Measurements from ENCODE around the gene TPRN.
A peak's percentile ranks its signal among the peaks of the same experiment; 100 is the strongest.

TPRN gene

GRCh38 chr9:137225699-137226331 lies 25.3 kb upstream of the TPRN start:
- no peak for TF ChIP-seq CTCF (IDR thresholded peaks at IDR 0.05; ENCODE audit: insufficient read depth, low read depth, low read length, missing control alignments)
- peak; percentile 20 for DNase-seq (ENCODE audit: low read depth)
- H3K4me3 ChIP-seq (ENCODE audit: low read length): peak overlapping the region; percentile 46

GRCh38 chr9:137224830-137225694 lies 24.5 kb upstream of the TPRN start, which contains the start of gene CYSRT1:
Gene CYSRT1 (plus strand): TSS chr9:137225174. CDS start chr9:137225622, 448 bp downstream.
- TF ChIP-seq CTCF (IDR thresholded peaks at IDR 0.05; ENCODE audit: insufficient read depth, low read depth, low read length, missing control alignments): no peak
- peak within 1 kb of the TSS; percentile 64 for H3K4me3 ChIP-seq (ENCODE audit: low read length)
- peak; percentile 34 for DNase-seq (ENCODE audit: low read depth)

GRCh38 chr9:137223078-137223970 lies 22.8 kb upstream of the TPRN start:
- peak overlapping the region; percentile 64 for H3K4me3 ChIP-seq (ENCODE audit: low read length)
- no peak for TF ChIP-seq CTCF (IDR thresholded peaks at IDR 0.05; ENCODE audit: insufficient read depth, low read depth, low read length, missing control alignments)
- peak; percentile 98 for DNase-seq (ENCODE audit: low read depth)

- no peak for TF ChIP-seq CTCF (IDR thresholded peaks at IDR 0.05; ENCODE audit: insufficient read depth, low read depth, low read length, missing control alignments)
- DNase-seq (ENCODE audit: low read depth): no peak
- peak within 1 kb of the TSS; percentile 64 for H3K4me3 ChIP-seq (ENCODE audit: low read length)
Measured at GRCh38 chr9:137222190-137223077, 21.9 kb upstream of the TPRN start, which contains the start of gene RNF208. Gene RNF208 (minus strand): TSS chr9:137222240. CDS start chr9:137221212, 1,028 bp downstream.

GRCh38 chr9:137221506-137222111 lies 21.1 kb upstream of the TPRN start:
- H3K4me3 ChIP-seq (ENCODE audit: low read length): peak overlapping the region; percentile 30
- DNase-seq (ENCODE audit: low read depth): no peak
- no peak for TF ChIP-seq CTCF (IDR thresholded peaks at IDR 0.05; ENCODE audit: insufficient read depth, low read depth, low read length, missing control alignments)
